Activated CD4-positive, alpha-beta T cell treated with anti-CD3 and anti-CD28 coated beads, Interleukin-2, amount 50 U/mL, for 1 hour (primary cell): Measurements from ENCODE around the gene HOXB1.

Experiments
- DNase-seq: peaks from one replicate; pipeline ENCODE4 v3.0.0-alpha.2; 2020

HOXB1 gene

DNA sequence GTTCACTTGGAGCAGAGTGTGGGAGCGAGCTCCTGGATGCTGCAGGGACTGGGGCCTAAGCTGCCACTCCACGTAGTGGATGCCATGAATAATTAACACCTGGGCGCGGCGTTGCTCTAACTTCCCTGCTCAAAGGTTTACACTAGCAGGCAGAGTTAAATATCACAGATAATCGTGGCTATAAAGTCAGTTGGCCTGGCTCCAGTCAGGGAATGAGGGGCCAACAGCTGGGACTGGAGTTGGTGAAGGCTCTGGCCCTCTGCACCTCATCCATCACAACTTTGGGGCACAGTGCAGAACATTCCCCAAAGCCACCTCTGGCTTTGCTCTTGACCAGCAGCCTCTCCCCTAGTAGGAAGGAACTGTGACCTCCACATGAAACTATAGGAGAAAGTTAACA is 36.4 kb upstream of the HOXB1 start:
- no peak for DNase-seq

DNA sequence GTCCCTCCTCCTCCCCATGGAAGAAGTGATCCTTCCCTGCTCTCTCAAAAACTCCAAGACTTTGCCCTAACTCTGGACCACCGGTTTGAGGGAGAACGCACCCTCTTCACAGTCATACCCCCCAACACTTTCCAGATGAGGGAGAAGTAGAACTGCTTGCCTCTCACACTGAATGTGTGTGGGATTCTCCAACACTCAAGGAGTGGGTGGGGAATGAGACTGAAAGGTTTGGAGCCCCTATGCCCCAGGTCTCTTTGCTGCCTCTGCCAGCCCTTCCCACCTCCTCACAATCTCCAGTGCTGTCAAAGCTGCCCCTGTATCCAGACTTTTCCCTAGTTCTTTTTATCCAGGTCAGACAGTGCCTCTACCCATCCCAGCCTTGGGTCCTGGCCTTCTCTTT is 35.9 kb upstream of the HOXB1 start:
- no peak for DNase-seq

DNA sequence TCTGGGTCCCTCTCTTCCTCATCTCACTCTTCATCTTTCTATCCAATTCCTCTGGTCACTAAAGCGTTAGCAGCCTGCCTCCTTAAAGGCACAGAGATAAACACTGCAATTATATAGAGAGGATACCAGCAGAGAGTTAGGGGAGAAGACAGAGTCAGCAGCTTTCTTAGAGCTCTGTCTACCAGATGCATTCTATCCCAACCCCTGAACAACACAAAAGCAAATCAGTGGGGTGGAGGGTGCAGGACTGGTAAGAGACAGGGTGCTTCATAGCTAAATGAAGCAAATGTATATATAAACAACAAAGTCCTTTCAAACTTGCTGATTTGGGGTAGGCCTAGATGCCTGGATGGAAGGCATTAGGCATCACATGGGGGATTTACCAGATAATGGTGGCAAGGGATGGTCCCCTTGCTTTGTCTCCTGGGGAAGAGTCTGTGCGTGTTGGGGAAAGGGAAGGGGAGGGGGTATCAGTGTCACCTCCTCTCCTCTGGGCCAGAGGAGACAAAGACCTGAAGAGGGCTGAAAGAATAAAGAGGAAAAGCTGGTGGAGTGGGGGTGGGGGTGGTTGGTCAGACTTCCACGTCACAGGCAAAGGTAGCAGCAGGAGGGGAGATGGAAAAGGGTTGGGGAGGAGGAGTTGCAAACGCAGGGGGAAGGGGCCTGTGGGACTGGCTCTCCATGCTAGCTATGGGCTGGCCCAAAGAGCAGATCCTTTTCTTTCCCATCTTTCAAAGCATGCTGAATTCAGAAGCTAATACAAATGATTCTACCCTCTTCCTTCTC is 35.3 kb upstream of the HOXB1 start:
- no peak for DNase-seq

- DNase-seq = no peak
These were observed 34.3 kb upstream of the HOXB1 start for GRCh38 chr17:48565022-48565554.

- DNase-seq = no peak
These were observed 33.6 kb upstream of the HOXB1 start for GRCh38 chr17:48564188-48565021.

DNA sequence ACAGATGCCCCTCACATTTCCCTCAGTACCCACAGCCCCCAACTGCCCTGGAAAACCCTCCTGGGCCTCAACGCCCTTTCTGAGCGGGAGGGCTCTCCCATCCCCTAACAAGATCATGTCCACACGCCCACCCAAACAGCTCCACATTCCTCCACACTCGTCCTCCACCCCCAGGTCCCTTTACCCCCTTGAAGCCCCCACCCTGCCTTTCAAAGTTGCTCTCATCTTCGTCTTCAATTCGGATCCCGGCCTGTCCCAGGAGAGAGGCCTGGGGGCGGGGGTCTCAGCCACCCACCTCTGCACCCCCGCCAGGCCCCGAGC is 33.0 kb upstream of the HOXB1 start:
- DNase-seq = no peak

- no peak for DNase-seq
These were observed 32.6 kb upstream of the HOXB1 start for GRCh38 chr17:48563385-48563838.

- no peak for DNase-seq
These were observed 32.1 kb upstream of the HOXB1 start for GRCh38 chr17:48562934-48563333.

DNA sequence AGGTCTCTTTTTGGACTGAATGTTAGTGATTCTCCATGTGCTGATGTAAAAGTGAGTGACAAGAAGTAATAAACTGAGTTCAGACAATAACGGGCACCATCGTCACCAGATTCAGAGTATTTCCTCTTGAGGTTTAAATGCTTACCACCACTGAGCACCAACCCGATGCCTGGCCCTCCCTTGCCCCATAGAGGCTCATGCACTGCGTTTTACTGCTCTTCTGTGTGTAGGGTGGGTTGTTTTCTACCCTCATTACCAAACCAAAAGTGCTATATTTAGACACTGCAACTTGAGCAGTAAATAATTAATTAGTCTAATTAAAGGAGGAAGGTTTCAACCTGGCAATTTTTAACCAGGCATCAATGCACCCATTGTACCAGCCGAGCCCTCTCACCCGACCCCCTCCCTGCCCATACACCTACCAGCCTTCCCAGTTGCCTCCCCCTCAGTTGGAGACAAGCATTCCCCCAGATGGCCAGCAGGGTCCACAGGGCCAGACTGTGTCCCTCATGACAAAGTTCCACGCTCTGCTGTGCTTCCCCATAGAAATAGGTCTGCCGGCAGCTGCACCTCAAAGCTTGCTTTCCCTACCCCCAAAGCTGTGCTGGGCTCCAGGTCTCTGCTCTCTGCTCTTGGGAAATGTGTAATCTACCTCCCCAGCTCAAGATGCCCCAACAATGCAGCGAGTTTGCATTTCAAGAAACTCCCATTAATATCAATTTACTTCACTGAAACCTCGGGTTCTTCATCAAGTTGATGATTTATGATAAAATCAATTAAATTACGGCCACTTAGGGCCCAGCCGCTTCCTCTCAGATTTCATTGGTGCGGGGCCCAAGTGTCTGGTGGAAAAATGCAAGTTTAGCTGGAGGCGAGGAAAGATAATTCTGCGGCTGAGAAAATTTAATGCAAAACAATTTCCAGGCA is 31.3 kb upstream of the HOXB1 start:
- no peak for DNase-seq

DNA sequence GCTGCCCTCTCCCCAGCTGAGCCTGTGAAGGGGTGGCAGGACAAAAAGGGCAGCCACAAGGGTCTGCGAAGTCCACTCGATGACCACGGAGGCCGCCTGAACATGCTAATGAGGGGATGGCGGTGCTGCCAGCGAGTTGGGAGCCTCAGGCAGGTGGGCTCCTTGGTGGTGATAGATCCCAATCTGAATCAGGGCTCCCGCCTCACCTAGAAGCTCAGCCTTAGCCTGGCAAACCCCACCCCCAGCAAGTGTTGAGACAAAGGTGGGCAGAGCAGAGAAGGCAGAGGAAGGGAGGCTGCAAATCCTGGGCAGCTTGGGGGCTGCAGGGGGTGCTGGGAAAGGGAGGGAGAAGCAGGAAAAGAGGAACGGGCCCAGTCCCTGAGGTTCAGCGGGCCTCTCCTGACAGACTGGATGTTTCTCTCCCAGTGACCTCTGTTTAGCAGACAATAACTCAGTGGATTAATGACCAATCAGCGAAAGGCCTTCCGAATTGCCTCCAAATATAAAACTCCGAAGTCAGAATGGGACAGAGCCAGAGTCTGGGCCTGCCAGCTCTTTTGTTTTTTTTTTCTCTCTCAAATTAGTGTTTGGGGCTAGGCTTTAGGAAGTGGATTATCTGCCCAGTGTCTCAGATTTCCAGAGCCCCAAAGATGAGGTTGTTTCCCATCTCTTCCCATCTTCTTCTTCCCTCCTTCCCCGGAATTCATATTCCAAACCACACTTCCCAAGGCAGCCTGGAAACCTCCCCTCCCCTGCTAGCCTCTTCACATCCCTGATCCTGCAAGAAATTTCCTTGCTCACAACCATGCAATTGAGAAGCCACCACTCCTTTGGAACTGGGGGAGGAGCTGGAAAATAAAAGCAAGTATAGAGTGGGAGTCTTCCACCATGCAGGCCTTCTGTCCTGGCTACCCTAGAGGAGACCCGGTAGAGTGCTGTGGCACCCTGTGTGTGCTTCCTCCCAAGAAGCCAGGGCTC is 29.3 kb upstream of the HOXB1 start:
- DNase-seq = no peak

- DNase-seq = no peak
These were observed 28.5 kb upstream of the HOXB1 start for GRCh38 chr17:48559122-48559839.

DNA sequence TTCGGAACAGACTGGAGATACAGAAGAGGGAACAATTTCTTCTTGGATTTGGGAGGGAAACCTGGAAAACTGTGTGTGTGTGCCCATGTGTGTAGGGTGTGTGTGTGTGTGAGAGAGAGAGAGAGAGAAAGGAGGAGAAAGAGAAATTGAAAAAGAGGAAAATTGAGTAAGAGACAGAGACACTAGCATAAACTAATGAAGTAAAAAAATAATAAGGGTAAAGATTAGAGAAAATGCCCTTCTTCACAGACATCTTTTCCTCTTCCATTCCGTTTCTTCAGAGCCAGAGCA is 28.0 kb upstream of the HOXB1 start:
- DNase-seq = no peak

DNA sequence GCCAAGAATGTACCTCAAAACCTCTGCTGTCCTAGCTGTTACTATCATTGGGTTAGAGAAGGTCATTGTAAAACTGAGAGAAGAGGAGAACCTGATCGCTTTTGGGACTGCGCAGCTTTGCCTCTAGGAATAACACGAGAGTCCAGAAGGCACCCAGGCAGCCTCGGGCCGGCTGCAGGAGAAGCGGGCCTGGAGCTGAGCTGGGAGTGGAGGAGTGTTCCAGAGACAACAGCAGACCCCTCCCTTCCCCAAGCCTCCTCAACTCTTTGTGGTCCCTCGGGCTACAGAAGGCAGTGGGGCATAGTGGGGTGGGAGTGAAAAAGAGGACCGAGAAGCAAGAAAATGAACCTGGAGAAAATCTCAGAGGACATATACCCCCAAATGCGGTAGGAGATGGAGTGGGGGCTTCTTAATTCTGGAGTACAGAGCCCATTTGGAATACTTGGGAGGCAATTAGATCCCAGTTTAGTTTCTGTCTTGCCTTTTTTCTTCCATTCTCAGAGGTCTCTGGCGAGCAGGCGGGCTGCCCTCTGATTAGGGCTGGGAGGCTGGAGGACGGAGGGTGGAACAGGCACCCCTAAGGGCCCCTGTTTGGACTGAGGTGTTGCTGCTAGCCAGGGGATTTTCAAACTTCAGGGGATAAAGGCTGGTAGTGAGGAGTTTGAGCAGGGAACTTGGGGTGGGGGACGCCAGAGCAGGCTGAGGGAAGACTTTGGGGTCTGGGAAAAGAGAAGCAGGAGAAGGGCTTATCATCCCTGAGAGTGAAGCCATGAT is 27.4 kb upstream of the HOXB1 start:
- no peak for DNase-seq

GRCh38 chr17:48556576-48557401 is 26.0 kb upstream of the HOXB1 start:
- DNase-seq = no peak

- no peak for DNase-seq
These were observed 25.4 kb upstream of the HOXB1 start for GRCh38 chr17:48556229-48556575.

DNA sequence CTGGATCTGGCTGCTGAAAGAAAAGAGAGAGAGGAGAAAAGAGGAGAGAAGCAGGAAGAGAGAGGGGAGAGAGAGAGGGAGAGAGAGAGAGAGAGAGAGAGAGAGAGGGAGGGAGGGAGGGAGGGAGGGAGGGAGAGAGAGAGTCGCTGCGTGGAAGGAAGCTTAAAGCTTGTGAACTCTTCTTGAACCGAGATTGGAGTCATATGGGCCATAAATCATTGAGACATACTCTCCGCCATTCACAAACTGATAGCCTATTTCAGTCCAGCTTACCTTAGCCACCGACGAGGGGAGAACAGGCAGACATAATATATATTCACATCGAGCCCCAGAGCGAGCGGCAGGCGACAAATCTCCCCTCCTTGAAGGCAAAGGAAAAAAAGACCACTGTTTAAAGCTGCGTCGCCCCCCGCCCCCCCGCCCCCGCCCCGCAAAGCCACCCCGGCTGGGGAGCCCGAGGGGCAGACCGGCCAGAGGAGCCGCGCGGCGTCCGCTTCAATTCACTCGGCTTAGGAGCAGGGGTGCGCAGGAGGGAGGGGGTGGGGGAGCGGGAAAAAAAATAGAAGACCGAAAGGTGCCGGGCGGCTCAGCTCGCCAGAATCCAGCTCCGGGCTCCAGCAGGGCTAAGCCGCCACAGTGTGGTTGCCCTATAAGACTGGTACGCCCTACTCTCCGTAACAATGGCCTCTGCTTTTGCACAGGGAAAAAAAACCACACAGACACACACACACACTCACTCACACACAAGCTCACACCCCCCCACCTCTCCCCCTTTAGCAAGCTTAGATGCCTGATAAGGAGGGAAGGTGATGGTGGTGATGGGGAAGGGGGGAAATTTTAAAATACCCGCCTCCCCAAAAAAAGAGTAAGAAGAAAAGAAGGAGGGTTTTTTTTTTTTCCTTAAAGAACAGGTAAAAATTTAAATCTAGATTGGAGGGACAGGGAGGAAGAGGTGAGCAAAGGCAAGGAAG is 24.7 kb upstream of the HOXB1 start:
- no peak for DNase-seq

GRCh38 chr17:48554412-48555257 is 23.8 kb upstream of the HOXB1 start:
- DNase-seq = no peak
